ENCODE measurements around the gene SH3BP1. TPM values are rescaled to one million over a fixed set of nuclear protein-coding genes. Genes with fewer than 3 reads are reported as not detected.
A peak's percentile ranks its signal among the peaks of the same experiment; 100 is the strongest.

Gene SH3BP1
- total RNA-seq, 1 donor from 2014 or later = 34.1 TPM

- H3K27ac ChIP-seq = no peak overlapping the region
- DNase-seq (ENCODE audit: extremely low spot score in 2 of 2) = no peak
- H3K4me3 ChIP-seq = no peak overlapping the region
- H3K36me3 ChIP-seq = peaks cover 0 to 2% of the 10 kb centered on the region in 2 donors
- no peaks in the 10 kb centered on the region for H3K9me3 ChIP-seq
- H3K27me3 ChIP-seq = no peaks in the 10 kb centered on the region
- intact Hi-C loops (cut with DNase I) = loop anchor here (5.0 kb wide), 2 partner anchors 58 to 62 kb away; no protein-coding TSS in a partner anchor
- TF ChIP-seq POLR2A (IDR thresholded peaks at IDR 0.05) (no peak), POLR2AphosphoS5 (IDR thresholded peaks at IDR 0.05; ENCODE audit: insufficient read depth in 1 of 2, low read depth in 1 of 2) (no peak)
- TF ChIP-seq, protein P1, sequence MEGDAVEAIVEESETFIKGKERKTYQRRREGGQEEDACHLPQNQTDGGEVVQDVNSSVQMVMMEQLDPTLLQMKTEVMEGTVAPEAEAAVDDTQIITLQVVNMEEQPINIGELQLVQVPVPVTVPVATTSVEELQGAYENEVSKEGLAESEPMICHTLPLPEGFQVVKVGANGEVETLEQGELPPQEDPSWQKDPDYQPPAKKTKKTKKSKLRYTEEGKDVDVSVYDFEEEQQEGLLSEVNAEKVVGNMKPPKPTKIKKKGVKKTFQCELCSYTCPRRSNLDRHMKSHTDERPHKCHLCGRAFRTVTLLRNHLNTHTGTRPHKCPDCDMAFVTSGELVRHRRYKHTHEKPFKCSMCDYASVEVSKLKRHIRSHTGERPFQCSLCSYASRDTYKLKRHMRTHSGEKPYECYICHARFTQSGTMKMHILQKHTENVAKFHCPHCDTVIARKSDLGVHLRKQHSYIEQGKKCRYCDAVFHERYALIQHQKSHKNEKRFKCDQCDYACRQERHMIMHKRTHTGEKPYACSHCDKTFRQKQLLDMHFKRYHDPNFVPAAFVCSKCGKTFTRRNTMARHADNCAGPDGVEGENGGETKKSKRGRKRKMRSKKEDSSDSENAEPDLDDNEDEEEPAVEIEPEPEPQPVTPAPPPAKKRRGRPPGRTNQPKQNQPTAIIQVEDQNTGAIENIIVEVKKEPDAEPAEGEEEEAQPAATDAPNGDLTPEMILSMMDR (IDR thresholded peaks at IDR 0.05) = no peak
- H3K4me1 ChIP-seq = peaks cover 23% of the 10 kb centered on the region
Observed at GRCh38 chr22:37684803-37685615, 45.5 kb downstream of the SH3BP1 start.

DNA sequence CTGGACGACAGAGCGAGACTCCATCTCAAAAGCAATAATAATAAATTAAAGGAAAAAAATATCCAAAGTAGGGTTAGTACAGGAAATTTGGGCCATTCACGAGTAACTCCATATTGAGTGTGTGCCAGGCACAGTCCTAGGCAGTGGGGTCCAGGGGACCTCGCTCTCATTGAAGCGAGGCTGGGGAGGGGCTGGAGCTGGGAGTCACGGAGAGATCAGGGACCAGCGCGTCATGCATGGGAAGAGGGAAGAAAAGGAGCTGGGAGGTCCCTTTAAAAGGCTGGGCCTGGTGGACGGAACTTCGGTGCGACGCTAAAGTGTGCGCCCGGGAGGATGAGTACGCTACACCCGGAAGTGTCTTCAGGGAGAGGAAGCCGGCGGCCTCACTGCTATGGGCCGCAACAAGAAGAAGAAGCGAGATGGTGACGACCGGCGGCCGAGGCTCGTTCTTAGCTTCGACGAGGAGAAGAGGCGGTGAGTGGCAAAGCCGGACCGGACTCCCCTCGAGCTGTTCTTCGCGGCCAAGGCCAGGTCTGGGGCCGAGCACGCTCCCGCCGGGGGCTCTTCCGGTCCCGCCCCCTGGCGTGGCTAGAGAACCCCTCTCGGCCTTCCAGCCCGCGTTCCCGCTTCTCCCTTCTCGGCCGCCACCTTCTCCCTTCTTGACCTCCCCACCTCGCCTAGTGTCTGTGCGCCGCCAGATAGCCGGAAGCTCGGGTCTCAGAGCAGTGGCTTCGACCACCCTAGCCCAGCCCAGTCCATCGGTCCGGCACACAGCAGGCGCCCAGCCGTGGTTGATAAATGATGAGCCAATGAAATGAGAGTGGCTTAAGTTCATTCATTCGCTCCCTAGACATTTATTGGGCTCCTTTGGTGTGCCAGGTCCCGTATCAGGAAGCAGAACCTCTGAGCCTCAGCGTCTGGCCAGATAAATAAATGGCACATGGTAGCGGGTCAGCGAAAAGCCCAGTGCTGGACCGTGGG, 46.8 kb downstream of the SH3BP1 start, which contains the start of gene NOL12:
Gene NOL12 (plus strand): TSS at position 342 of the 981 bp plus-strand sequence. CDS start 50 bp downstream, at position 392.
- TF ChIP-seq POLR2AphosphoS5 (IDR thresholded peaks at IDR 0.05; ENCODE audit: insufficient read depth in 1 of 2, low read depth in 1 of 2) (peak; percentile 88 to 90), POLR2A (IDR thresholded peaks at IDR 0.05) (no peak)
- TF ChIP-seq, protein P1 (IDR thresholded peaks at IDR 0.05) = peak in 1 of 3 experiments; percentile 26
- H3K4me1 ChIP-seq = peaks cover 16% of the 10 kb centered on the region
- H3K4me3 ChIP-seq = peak within 1 kb of the TSS; percentile 76 to 83
- peaks cover 0 to 8% of the 10 kb centered on the region in 2 donors for H3K36me3 ChIP-seq
- H3K27me3 ChIP-seq = no peaks in the 10 kb centered on the region
- intact Hi-C loops (cut with DNase I) = no loop called here
- H3K27ac ChIP-seq = peak within 1 kb of the TSS; percentile 84
- H3K9me3 ChIP-seq = no peaks in the 10 kb centered on the region
- DNase-seq (ENCODE audit: extremely low spot score in 2 of 2) = no peak

DNA sequence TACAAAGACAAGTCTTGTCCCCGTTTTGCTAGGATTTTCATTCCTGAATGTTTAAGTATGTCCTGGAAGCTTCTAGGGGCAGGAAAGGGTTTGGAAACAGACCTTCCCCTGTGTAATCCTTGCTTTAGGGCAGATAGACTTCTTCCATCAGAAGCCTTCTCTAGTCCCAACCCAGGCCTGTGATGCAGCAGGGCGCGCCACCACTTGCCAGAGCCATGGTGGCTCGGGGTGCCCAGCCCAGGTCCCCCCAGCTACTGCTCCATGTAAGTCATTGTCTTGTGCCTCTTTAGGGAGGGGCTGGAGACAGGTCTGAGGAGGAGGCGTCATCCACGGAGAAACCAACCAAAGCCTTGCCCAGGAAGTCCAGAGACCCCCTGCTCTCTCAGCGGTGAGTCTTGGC, 50.9 kb downstream of the SH3BP1 start:
- intact Hi-C loops (cut with DNase I) = no loop called here
- Histone ChIP-seq H3K9me3 (no peaks in the 10 kb centered on the region), H3K4me1 (peaks cover 12% of the 10 kb centered on the region), H3K36me3 (peaks cover 0 to 41% of the 10 kb centered on the region in 2 donors), H3K27me3 (no peaks in the 10 kb centered on the region), H3K4me3 (no peak overlapping the region), H3K27ac (no peak overlapping the region)
- no peak for DNase-seq (ENCODE audit: extremely low spot score in 2 of 2)
- no peak for TF ChIP-seq POLR2AphosphoS5 (IDR thresholded peaks at IDR 0.05; ENCODE audit: insufficient read depth in 1 of 2, low read depth in 1 of 2)
- TF ChIP-seq, protein P1 (IDR thresholded peaks at IDR 0.05) = no peak
- TF ChIP-seq POLR2A (IDR thresholded peaks at IDR 0.05) = no peak

GRCh38 chr22:37690901-37691504, 51.5 kb downstream of the SH3BP1 start:
- intact Hi-C loops (cut with DNase I) = no loop called here
- TF ChIP-seq POLR2A (IDR thresholded peaks at IDR 0.05) = no peak
- DNase-seq (ENCODE audit: extremely low spot score in 2 of 2) = no peak
- peaks cover 13% of the 10 kb centered on the region for H3K4me1 ChIP-seq
- no peaks in the 10 kb centered on the region for H3K27me3 ChIP-seq
- no peak overlapping the region for H3K4me3 ChIP-seq
- H3K36me3 ChIP-seq = peaks cover 0 to 41% of the 10 kb centered on the region in 2 donors
- no peak overlapping the region for H3K27ac ChIP-seq
- H3K9me3 ChIP-seq = no peaks in the 10 kb centered on the region
